SK-N-SH (cell line): Measurements from ENCODE around the gene TADA2A. TPM values are rescaled to one million over a fixed set of nuclear protein-coding genes. Genes with fewer than 3 reads are reported as not detected.

Experiments used
- CTCF ChIA-PET: fragments of 300-600, 350-600 bp; formaldehyde crosslinking; extraction: SDS; loops from one replicate; lab custom pipeline; 2021; lab: Yijun Ruan, JAX
- POLR2A ChIA-PET: fragments of 350-600 bp; sonication (Branson Sonifier 250); formaldehyde crosslinking; extraction: SDS; loops from one replicate; lab custom pipeline; 2020; ENCODE audit warnings: antibody characterized with exemption, inconsistent platforms; lab: Yijun Ruan, JAX
- DNase-seq: peaks from one replicate; pipeline ENCODE4 v3.0.0; 2012
- H2AFZ ChIP-seq: fragments of 200-600 bp; sonication (generic); 2 replicates; pipeline ENCODE4 v1.8.1; 2016; ENCODE audit warnings: antibody characterized with exemption, mild to moderate bottlenecking, low read depth
- H3F3A ChIP-seq: fragments of 200-600 bp; sonication (generic); replicated peaks from 2 replicates; pipeline ENCODE3; 2016; ENCODE audit warnings: antibody characterized with exemption, mild to moderate bottlenecking; ENCODE audit not compliant: insufficient read depth
- H3K27ac ChIP-seq, 2 experiments: fragments of 200-500 bp in 1 of 2; fragments of 200-600 bp in 1 of 2; sonication (Bioruptor generic) in 1 of 2; sonication (generic), shearing (Covaris generic) in 1 of 2; 2 replicates each; pipeline versions ENCODE4 v1.5.1 to v1.6.1; 2014 to 2016; ENCODE audit warnings: low read depth in 2 of 2, inconsistent platforms in 1 of 2, low read length in 1 of 2, mild to moderate bottlenecking in 1 of 2, mixed read lengths in 1 of 2
- H3K27me3 ChIP-seq: fragments of 200-600 bp; sonication (generic), shearing (Covaris generic); 2 replicates; pipeline ENCODE4 v1.6.1; 2016; ENCODE audit warnings: mixed run types; ENCODE audit not compliant: insufficient read depth
- H3K36me3 ChIP-seq, 2 experiments: fragments of 200-500 bp in 1 of 2; fragments of 200-600 bp in 1 of 2; sonication (Bioruptor generic) in 1 of 2; sonication (generic) in 1 of 2; replicated peaks in 1 of 2; 2 replicates each; pipeline versions ENCODE3 to v1.5.1; 2014 to 2016; ENCODE audit warnings: low read length in 1 of 2, mild to moderate bottlenecking in 1 of 2; ENCODE audit not compliant: insufficient read depth in 2 of 2, control insufficient read depth in 1 of 2
- H3K4me1 ChIP-seq, 2 experiments: fragments of 200-500 bp in 1 of 2; fragments of 200-600 bp in 1 of 2; sonication (Bioruptor generic) in 1 of 2; sonication (generic), shearing (Covaris generic) in 1 of 2; 2 replicates each; pipeline versions ENCODE4 v1.5.1 to v1.6.1; 2014 to 2016; ENCODE audit warnings: low read depth in 1 of 2, low read length in 1 of 2, mixed run types in 1 of 2; ENCODE audit not compliant: insufficient read depth in 2 of 2, control insufficient read depth in 1 of 2
- H3K4me2 ChIP-seq: fragments of 200-600 bp; sonication (generic), shearing (Covaris generic); 2 replicates; pipeline ENCODE4 v1.6.1; 2017; ENCODE audit warnings: mixed run types
- H3K4me3 ChIP-seq, 2 experiments: fragments of 200-500 bp in 1 of 2; fragments of 200-600 bp in 1 of 2; sonication (Bioruptor generic) in 1 of 2; sonication (generic), shearing (Covaris generic) in 1 of 2; 2 replicates each; pipeline versions ENCODE4 v1.5.1 to v1.8.1; 2014 to 2016; ENCODE audit warnings: low read depth in 2 of 2, inconsistent platforms in 1 of 2, low read length in 1 of 2, mild to moderate bottlenecking in 1 of 2, mixed read lengths in 1 of 2, moderate library complexity in 1 of 2
- H3K79me2 ChIP-seq: fragments of 200-600 bp; sonication (generic); 2 replicates; pipeline ENCODE4 v1.8.1; 2017; ENCODE audit warnings: mild to moderate bottlenecking; ENCODE audit not compliant: insufficient read depth
- H3K9ac ChIP-seq: fragments of 200-600 bp; sonication (generic); 2 replicates; pipeline ENCODE4 v1.6.1; 2017; ENCODE audit warnings: mixed run types
- H3K9me2 ChIP-seq: fragments of 200-600 bp; sonication (generic); 2 replicates; pipeline ENCODE4 v1.6.1; 2017; ENCODE audit warnings: mixed run types
- H3K9me3 ChIP-seq: fragments of 200-600 bp; sonication (generic); 2 replicates; pipeline ENCODE4 v1.6.1; 2017; ENCODE audit warnings: mixed run types, mild to moderate bottlenecking, moderate library complexity
- H4K20me1 ChIP-seq: fragments of 200-600 bp; sonication (generic); 2 replicates; pipeline ENCODE4 v1.6.1; 2017; ENCODE audit warnings: mild to moderate bottlenecking, mixed run types; ENCODE audit not compliant: insufficient read depth
- CTCF ChIP-seq: fragments of 200-600 bp; sonication (generic); IDR thresholded peaks from 2 replicates; pipeline ENCODE4 v1.6.1; 2017; ENCODE audit warnings: antibody characterized with exemption, mild to moderate bottlenecking, moderate library complexity
- ELF1 ChIP-seq: IDR thresholded peaks from 2 replicates; pipeline ENCODE4 v1.4.0; 2012
- GABPA ChIP-seq: IDR thresholded peaks from 2 replicates; pipeline ENCODE4 v1.4.0; 2012; ENCODE audit warnings: low read depth, mild to moderate bottlenecking
- RAD21 ChIP-seq: IDR thresholded peaks from 2 replicates; pipeline ENCODE4 v1.6.1; 2012; ENCODE audit warnings: mild to moderate bottlenecking, low read length
- REST ChIP-seq: IDR thresholded peaks from 2 replicates; pipeline ENCODE4 v1.6.1; 2012; ENCODE audit warnings: mild to moderate bottlenecking, low read depth, low read length, moderate library complexity
- RXRA ChIP-seq: IDR thresholded peaks from 2 replicates; pipeline ENCODE4 v1.4.0; 2012; ENCODE audit warnings: low read depth, mild to moderate bottlenecking, borderline replicate concordance
- SIN3A ChIP-seq: IDR thresholded peaks from 2 replicates; pipeline ENCODE4 v1.6.1; 2012; ENCODE audit warnings: low read depth, mild to moderate bottlenecking, low read length, moderate library complexity, borderline replicate concordance
- SMC3 ChIP-seq: IDR thresholded peaks from 2 replicates; pipeline ENCODE4 v1.6.1; 2012; ENCODE audit warnings: low read depth, low read length, improper control_type of control experiment
- TAF1 ChIP-seq: IDR thresholded peaks from 2 replicates; pipeline ENCODE4 v1.6.1; 2012; ENCODE audit warnings: low read depth, mild to moderate bottlenecking, low read length, moderate library complexity, borderline replicate concordance
- USF1 ChIP-seq: IDR thresholded peaks from 2 replicates; pipeline ENCODE4 v1.4.0; 2012; ENCODE audit warnings: low read depth, borderline replicate concordance
- USF2 ChIP-seq: fragments of 150-350 bp; IDR thresholded peaks from 2 replicates; pipeline ENCODE4 v1.6.1; 2017; ENCODE audit warnings: antibody characterized with exemption, low read length, low read depth, borderline replicate concordance
- WGBS: methylation state at CpG from one replicate; pipeline ENCODE4 v1.1.6; 2017; ENCODE audit warnings: low lambda C conversion rate; 5-methylcytosine and 5-hydroxymethylcytosine counted together
- polyA plus RNA-seq, 3 experiments: library from polyadenylated mRNA; depleted of rRNA; stranded (reverse); fragments of >200 nt; gene quantifications; 2 replicates each; pipeline ENCODE4 v1.2.3, GENCODE V29; 2012
- TF ChIP-seq, protein P1 (sequence below): IDR thresholded peaks from 2 replicates; pipeline ENCODE4 v1.4.0; 2012; ENCODE audit warnings: low read depth

The TADA2A gene
- polyA plus RNA-seq, 1 of the 3 experiments (the other 2 are of a cell fraction), result 9.7 TPM

DNA sequence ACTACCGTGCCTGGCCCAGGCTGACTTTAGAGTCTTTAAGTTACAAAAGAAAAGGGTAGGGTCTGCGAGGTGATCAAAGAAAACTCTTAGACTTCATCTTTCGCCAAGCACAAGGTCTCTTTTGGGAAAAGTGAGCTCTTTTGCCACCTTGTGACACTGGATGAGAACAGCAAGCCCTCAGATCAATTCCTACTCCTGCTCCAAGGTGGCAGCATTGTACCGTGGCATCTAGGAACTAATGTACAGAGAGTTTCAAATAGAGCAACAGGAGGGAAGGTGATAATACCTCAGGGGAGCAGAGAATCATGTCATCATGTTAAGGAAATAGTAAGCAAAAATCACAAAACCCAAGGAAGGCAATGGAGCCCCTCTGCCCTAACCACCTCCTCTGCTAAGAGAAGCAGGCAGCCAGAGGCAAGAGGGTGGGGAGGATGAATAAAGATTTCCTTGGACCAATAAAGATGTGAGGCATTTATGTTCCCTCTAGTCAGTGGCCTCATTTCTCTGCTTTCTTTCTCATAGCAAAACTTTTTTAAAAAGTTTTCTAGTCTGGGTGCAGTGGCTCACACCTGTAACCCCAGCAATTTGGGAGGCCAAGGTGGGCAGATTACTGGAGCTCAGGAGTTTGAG, 33.0 kb upstream of the TADA2A start:
- Histone ChIP-seq H3K36me3 (no peaks in the 10 kb centered on the region), H3K4me3 (peak overlapping the region in 1 of 2 experiments; percentile 28; a peak in 1 of 4 replicates), H3K9ac (no peak overlapping the region), H4K20me1 (no peaks in the 10 kb centered on the region), H3K4me2 (no peak overlapping the region), H3K4me1 (no peaks in the 10 kb centered on the region), H3K9me3 (no peaks in the 10 kb centered on the region), H3K27ac (no peak overlapping the region), H3F3A (peaks cover 8% of the 10 kb centered on the region), H3K9me2 (no peaks in the 10 kb centered on the region), H2AFZ (peak overlapping the region; percentile 36; the same call in 1 of the 2 replicates), H3K79me2 (no peaks in the 10 kb centered on the region), H3K27me3 (no peaks in the 10 kb centered on the region)
- WGBS, result 30% methylated on average over 4 of the region's 4 CpGs
- POLR2A ChIA-PET, result no interaction called here
- TF ChIP-seq USF1 (no peak), RAD21 (peak; percentile 99), GABPA (no peak), SIN3A (no peak), RXRA (no peak), ELF1 (no peak), SMC3 (peak; percentile 94), TAF1 (no peak), USF2 (no peak), CTCF (peak; percentile 98), REST (no peak)
- TF ChIP-seq, protein P1, sequence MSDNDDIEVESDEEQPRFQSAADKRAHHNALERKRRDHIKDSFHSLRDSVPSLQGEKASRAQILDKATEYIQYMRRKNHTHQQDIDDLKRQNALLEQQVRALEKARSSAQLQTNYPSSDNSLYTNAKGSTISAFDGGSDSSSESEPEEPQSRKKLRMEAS, result 0 out of 2 replicates have a peak, but pooled peaks have one; percentile 30
- DNase-seq, result peak; percentile 74
- CTCF ChIA-PET, result interaction anchor here (0.5 to 6.7 kb wide), 67 partner anchors 9 to 1955 kb away, joined by 3 to 101 read pairs (median 4); partner anchors contain the start of genes ACACA, SYNRG and TADA2A
